ENCODE results near the gene CDON. TPM values are rescaled to one million over a fixed set of nuclear protein-coding genes. Genes with fewer than 3 reads are reported as not detected.

Gene CDON
- total and polyA plus RNA-seq, 7 experiments from 2014 or later, result 0.24 to 4.8 (median 2.1) TPM

GRCh38 chr11:126026579-126026978, 36.1 kb downstream of the CDON start:
- H3K27me3 Mint-ChIP-seq, result peaks cover 0 to 7% (median 0%) of the 10 kb centered on the region in 5 donors
- H3K9me3 ChIP-seq (ENCODE audit: control insufficient read depth in 2 of 3, low read length in 3 of 3), result no peaks in the 10 kb centered on the region
- intact Hi-C loops (cut with micrococcal nuclease), result no loop called here
- H3K4me3 ChIP-seq (ENCODE audit: low read length), result no peak overlapping the region
- ChIA-PET CTCF (no interaction called here), POLR2A (interaction anchor here (0.7 kb wide), 1 partner anchor 57 kb away, joined by 3 read pairs; no protein-coding TSS in a partner anchor)
- no peak overlapping the region for H3K27ac ChIP-seq (ENCODE audit: low read depth, low read length)
- no peaks in the 10 kb centered on the region for H3K36me3 ChIP-seq (ENCODE audit: control insufficient read depth in 2 of 3, insufficient read depth in 3 of 3, low read length in 3 of 3)
- no peaks in the 10 kb centered on the region for H3K9me3 Mint-ChIP-seq
- H3K4me1 Mint-ChIP-seq, result no peaks in the 10 kb centered on the region
- no peak overlapping the region for H3K27ac Mint-ChIP-seq
- DNase-seq (no peak), ATAC-seq (no peak)
- no peaks in the 10 kb centered on the region for H3K27me3 ChIP-seq (ENCODE audit: control insufficient read depth in 2 of 2, insufficient read depth in 2 of 2, low read length in 2 of 2)
- no peaks in the 10 kb centered on the region for H3K36me3 Mint-ChIP-seq
- H3K4me3 Mint-ChIP-seq, result no peak overlapping the region
- no peaks in the 10 kb centered on the region for H3K4me1 ChIP-seq (ENCODE audit: control insufficient read depth in 2 of 2, insufficient read depth in 2 of 2, low read length in 2 of 2)

- Mint-ChIP-seq H3K4me3 (no peak overlapping the region), H3K4me1 (no peaks in the 10 kb centered on the region), H3K27me3 (peaks cover 0 to 3% (median 0%) of the 10 kb centered on the region in 5 donors), H3K27ac (no peak overlapping the region), H3K9me3 (no peaks in the 10 kb centered on the region), H3K36me3 (peaks cover 0 to 7% (median 3%) of the 10 kb centered on the region in 5 donors)
- CTCF ChIA-PET, result no interaction called here
- POLR2A ChIA-PET, result no interaction called here
- Histone ChIP-seq H3K9me3 (ENCODE audit: control insufficient read depth in 2 of 3, low read length in 3 of 3) (no peaks in the 10 kb centered on the region), H3K36me3 (ENCODE audit: control insufficient read depth in 2 of 3, insufficient read depth in 3 of 3, low read length in 3 of 3) (no peaks in the 10 kb centered on the region), H3K4me3 (ENCODE audit: low read length) (no peak overlapping the region), H3K27ac (ENCODE audit: low read depth, low read length) (no peak overlapping the region), H3K4me1 (ENCODE audit: control insufficient read depth in 2 of 2, insufficient read depth in 2 of 2, low read length in 2 of 2) (no peaks in the 10 kb centered on the region), H3K27me3 (ENCODE audit: control insufficient read depth in 2 of 2, insufficient read depth in 2 of 2, low read length in 2 of 2) (no peaks in the 10 kb centered on the region)
- intact Hi-C loops (cut with micrococcal nuclease), result no loop called here
- ATAC-seq (no peak), DNase-seq (no peak)
Observed at GRCh38 chr11:126025822-126026221, 36.8 kb downstream of the CDON start.

- H3K27ac Mint-ChIP-seq, result no peak overlapping the region
- ATAC-seq (no peak), DNase-seq (no peak)
- Histone ChIP-seq H3K4me1 (ENCODE audit: control insufficient read depth in 2 of 2, insufficient read depth in 2 of 2, low read length in 2 of 2) (no peaks in the 10 kb centered on the region), H3K36me3 (ENCODE audit: control insufficient read depth in 2 of 3, insufficient read depth in 3 of 3, low read length in 3 of 3) (peaks cover 0 to 3% (median 0%) of the 10 kb centered on the region in 3 experiments), H3K4me3 (ENCODE audit: low read length) (no peak overlapping the region), H3K27ac (ENCODE audit: low read depth, low read length) (no peak overlapping the region), H3K27me3 (ENCODE audit: control insufficient read depth in 2 of 2, insufficient read depth in 2 of 2, low read length in 2 of 2) (no peaks in the 10 kb centered on the region), H3K9me3 (ENCODE audit: control insufficient read depth in 2 of 3, low read length in 3 of 3) (no peaks in the 10 kb centered on the region)
- H3K4me3 Mint-ChIP-seq, result no peak overlapping the region
- intact Hi-C loops (cut with micrococcal nuclease), result no loop called here
- ChIA-PET CTCF (no interaction called here), POLR2A (no interaction called here)
- no peaks in the 10 kb centered on the region for H3K27me3 Mint-ChIP-seq
- no peaks in the 10 kb centered on the region for H3K4me1 Mint-ChIP-seq
- H3K9me3 Mint-ChIP-seq, result no peaks in the 10 kb centered on the region
- H3K36me3 Mint-ChIP-seq, result peaks cover 0 to 23% (median 9%) of the 10 kb centered on the region in 5 donors
Observed at GRCh38 chr11:126024123-126024522, 38.5 kb downstream of the CDON start.

GRCh38 chr11:126012852-126013251, 49.8 kb downstream of the CDON start:
- Mint-ChIP-seq H3K4me1 (no peaks in the 10 kb centered on the region), H3K27ac (no peak overlapping the region), H3K9me3 (no peaks in the 10 kb centered on the region), H3K36me3 (peaks cover 0 to 30% (median 23%) of the 10 kb centered on the region in 5 donors), H3K4me3 (no peak overlapping the region), H3K27me3 (peaks cover 0 to 3% (median 0%) of the 10 kb centered on the region in 5 donors)
- DNase-seq (no peak), ATAC-seq (no peak)
- Histone ChIP-seq H3K27me3 (ENCODE audit: control insufficient read depth in 2 of 2, insufficient read depth in 2 of 2, low read length in 2 of 2) (no peaks in the 10 kb centered on the region), H3K36me3 (ENCODE audit: control insufficient read depth in 2 of 3, insufficient read depth in 3 of 3, low read length in 3 of 3) (no peaks in the 10 kb centered on the region), H3K4me1 (ENCODE audit: control insufficient read depth in 2 of 2, insufficient read depth in 2 of 2, low read length in 2 of 2) (no peaks in the 10 kb centered on the region), H3K27ac (ENCODE audit: low read depth, low read length) (no peak overlapping the region), H3K9me3 (ENCODE audit: control insufficient read depth in 2 of 3, low read length in 3 of 3) (no peaks in the 10 kb centered on the region), H3K4me3 (ENCODE audit: low read length) (no peak overlapping the region)
- CTCF ChIA-PET, result no interaction called here
- intact Hi-C loops (cut with micrococcal nuclease), result loop anchor here in 1 of 2 donors (1.0 kb wide), 1 partner anchor 14 kb away; no protein-coding TSS in a partner anchor
- POLR2A ChIA-PET, result no interaction called here

GRCh38 chr11:126011754-126012153, 50.9 kb downstream of the CDON start:
- H3K27ac Mint-ChIP-seq, result no peak overlapping the region
- peaks cover 0 to 30% (median 14%) of the 10 kb centered on the region in 5 donors for H3K36me3 Mint-ChIP-seq
- no peaks in the 10 kb centered on the region for H3K36me3 ChIP-seq (ENCODE audit: control insufficient read depth in 2 of 3, insufficient read depth in 3 of 3, low read length in 3 of 3)
- DNase-seq (no peak), ATAC-seq (no peak)
- ChIA-PET CTCF (no interaction called here), POLR2A (no interaction called here)
- intact Hi-C loops (cut with micrococcal nuclease), result no loop called here
- H3K4me1 ChIP-seq (ENCODE audit: control insufficient read depth in 2 of 2, insufficient read depth in 2 of 2, low read length in 2 of 2), result no peaks in the 10 kb centered on the region
- H3K27me3 Mint-ChIP-seq, result peaks cover 0 to 3% (median 0%) of the 10 kb centered on the region in 5 donors
- H3K27ac ChIP-seq (ENCODE audit: low read depth, low read length), result no peak overlapping the region
- no peaks in the 10 kb centered on the region for H3K9me3 ChIP-seq (ENCODE audit: control insufficient read depth in 2 of 3, low read length in 3 of 3)
- H3K4me3 ChIP-seq (ENCODE audit: low read length), result no peak overlapping the region
- no peaks in the 10 kb centered on the region for H3K4me1 Mint-ChIP-seq
- H3K4me3 Mint-ChIP-seq, result no peak overlapping the region
- H3K9me3 Mint-ChIP-seq, result no peaks in the 10 kb centered on the region
- no peaks in the 10 kb centered on the region for H3K27me3 ChIP-seq (ENCODE audit: control insufficient read depth in 2 of 2, insufficient read depth in 2 of 2, low read length in 2 of 2)

GRCh38 chr11:126011265-126011664, 51.4 kb downstream of the CDON start:
- H3K36me3 ChIP-seq (ENCODE audit: control insufficient read depth in 2 of 3, insufficient read depth in 3 of 3, low read length in 3 of 3), result no peaks in the 10 kb centered on the region
- Mint-ChIP-seq H3K4me1 (no peaks in the 10 kb centered on the region), H3K27me3 (peaks cover 0 to 3% (median 0%) of the 10 kb centered on the region in 5 donors), H3K27ac (no peak overlapping the region), H3K9me3 (no peaks in the 10 kb centered on the region), H3K36me3 (peaks cover 0 to 27% (median 11%) of the 10 kb centered on the region in 5 donors), H3K4me3 (no peak overlapping the region)
- intact Hi-C loops (cut with micrococcal nuclease), result no loop called here
- no peaks in the 10 kb centered on the region for H3K4me1 ChIP-seq (ENCODE audit: control insufficient read depth in 2 of 2, insufficient read depth in 2 of 2, low read length in 2 of 2)
- H3K27me3 ChIP-seq (ENCODE audit: control insufficient read depth in 2 of 2, insufficient read depth in 2 of 2, low read length in 2 of 2), result no peaks in the 10 kb centered on the region
- CTCF ChIA-PET, result no interaction called here
- DNase-seq (no peak), ATAC-seq (no peak)
- POLR2A ChIA-PET, result no interaction called here
- H3K9me3 ChIP-seq (ENCODE audit: control insufficient read depth in 2 of 3, low read length in 3 of 3), result no peaks in the 10 kb centered on the region
- H3K27ac ChIP-seq (ENCODE audit: low read depth, low read length), result no peak overlapping the region
- H3K4me3 ChIP-seq (ENCODE audit: low read length), result no peak overlapping the region

GRCh38 chr11:126008956-126009355, 53.7 kb downstream of the CDON start:
- no peaks in the 10 kb centered on the region for H3K9me3 ChIP-seq (ENCODE audit: control insufficient read depth in 2 of 3, low read length in 3 of 3)
- no peak overlapping the region for H3K27ac ChIP-seq (ENCODE audit: low read depth, low read length)
- H3K27me3 ChIP-seq (ENCODE audit: control insufficient read depth in 2 of 2, insufficient read depth in 2 of 2, low read length in 2 of 2), result no peaks in the 10 kb centered on the region
- H3K4me3 ChIP-seq (ENCODE audit: low read length), result no peak overlapping the region
- intact Hi-C loops (cut with micrococcal nuclease), result no loop called here
- ATAC-seq, result no peak
- peaks cover 0 to 22% (median 4%) of the 10 kb centered on the region in 5 donors for H3K36me3 Mint-ChIP-seq
- no peaks in the 10 kb centered on the region for H3K36me3 ChIP-seq (ENCODE audit: control insufficient read depth in 2 of 3, insufficient read depth in 3 of 3, low read length in 3 of 3)
- peaks cover 0 to 3% (median 0%) of the 10 kb centered on the region in 5 donors for H3K27me3 Mint-ChIP-seq
- H3K4me3 Mint-ChIP-seq, result no peak overlapping the region
- H3K27ac Mint-ChIP-seq, result no peak overlapping the region
- H3K9me3 Mint-ChIP-seq, result no peaks in the 10 kb centered on the region
- CTCF ChIA-PET, result no interaction called here
- DNase-seq, result no peak
- H3K4me1 ChIP-seq (ENCODE audit: control insufficient read depth in 2 of 2, insufficient read depth in 2 of 2, low read length in 2 of 2), result no peaks in the 10 kb centered on the region
- no peaks in the 10 kb centered on the region for H3K4me1 Mint-ChIP-seq
- POLR2A ChIA-PET, result no interaction called here

Measured in naive thymus-derived CD4-positive, alpha-beta T cell (primary cell).